Activated CD4-positive, alpha-beta T cell treated with anti-CD3 and anti-CD28 coated beads, Interleukin-2, amount 10 ng/mL, durations not matched to agents 7 days and 5 days (primary cell): ENCODE measurements around the gene NTRK1. TPM values are rescaled to one million over a fixed set of nuclear protein-coding genes. Genes with fewer than 3 reads are reported as not detected.
A peak's percentile ranks its signal among the peaks of the same experiment; 100 is the strongest.

ENCODE experiments used
- CTCF ChIA-PET: fragments of 350-600 bp; sonication (Branson Sonifier 250); formaldehyde crosslinking; loops from one replicate; lab custom pipeline; 2021; ENCODE audit warnings: antibody characterized with exemption; lab: Charles Lee
- POLR2A ChIA-PET: fragments of 350-600 bp; sonication (Branson Sonifier 250); formaldehyde crosslinking; loops from one replicate; lab custom pipeline; 2021; ENCODE audit warnings: antibody characterized with exemption; lab: Charles Lee
- DNase-seq: peaks from one replicate; pipeline ENCODE4 v3.0.0-alpha.2; 2020
- H3K27ac Mint-ChIP-seq: one replicate; pipeline ENCODE4 v1.8.0; 2021; ENCODE audit warnings: mild to moderate bottlenecking, moderate library complexity, mixed read lengths
- H3K27me3 Mint-ChIP-seq: one replicate; pipeline ENCODE4 v1.8.0; 2021; ENCODE audit warnings: mixed read lengths
- H3K36me3 Mint-ChIP-seq: one replicate; pipeline ENCODE4 v1.8.0; 2021; ENCODE audit warnings: low read depth, mixed read lengths
- H3K4me1 Mint-ChIP-seq: one replicate; pipeline ENCODE4 v1.8.0; 2021; ENCODE audit warnings: mixed read lengths
- H3K4me3 Mint-ChIP-seq: one replicate; pipeline ENCODE4 v1.8.0; 2021; ENCODE audit warnings: mild to moderate bottlenecking, moderate library complexity, mixed read lengths
- H3K9me3 Mint-ChIP-seq: one replicate; pipeline ENCODE4 v1.8.0; 2021; ENCODE audit warnings: mixed read lengths
- total RNA-seq, 2 experiments: library from RNA; stranded (reverse); gene quantifications; one replicate each; pipeline ENCODE4 v1.2.3, GENCODE V29; 2021

NTRK1 gene
- 1 to 10 TPM; 1.9 to 2.0 TPM for total RNA-seq

DNA sequence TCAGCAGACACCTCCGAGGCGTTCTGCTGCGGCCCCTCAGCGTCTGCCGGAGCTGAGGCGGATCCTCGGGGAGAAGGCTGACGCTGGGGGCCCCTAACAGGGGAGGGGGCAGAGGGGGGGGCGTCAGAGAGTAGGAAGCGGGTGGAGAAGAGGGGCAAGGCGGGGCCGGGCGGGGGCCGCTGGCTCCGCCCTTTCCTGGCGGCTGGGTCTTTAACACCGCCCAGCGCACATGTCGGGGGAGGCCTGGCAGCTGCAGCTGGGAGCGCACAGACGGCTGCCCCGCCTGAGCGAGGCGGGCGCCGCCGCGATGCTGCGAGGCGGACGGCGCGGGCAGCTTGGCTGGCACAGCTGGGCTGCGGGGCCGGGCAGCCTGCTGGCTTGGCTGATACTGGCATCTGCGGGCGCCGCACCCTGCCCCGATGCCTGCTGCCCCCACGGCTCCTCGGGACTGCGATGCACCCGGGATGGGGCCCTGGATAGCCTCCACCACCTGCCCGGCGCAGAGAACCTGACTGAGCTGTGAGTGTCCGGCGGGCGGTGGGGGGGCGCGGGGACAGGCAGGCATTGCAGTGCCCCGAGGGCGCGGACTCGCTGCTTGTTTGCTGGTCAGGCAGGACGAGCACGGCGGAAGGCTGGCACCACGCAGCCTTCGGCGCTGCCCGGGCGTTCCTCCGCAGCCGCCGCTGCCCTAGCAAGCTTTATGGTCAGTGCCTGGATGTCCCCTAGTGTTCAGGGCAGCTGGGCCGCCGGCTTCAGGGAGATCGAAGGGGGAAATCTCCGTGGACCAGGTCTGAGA lies at the start of gene NTRK1:
NTRK1 (plus strand) TSS at position 238 of the 796 bp plus-strand sequence; CDS start at position 308, 70 bp downstream.
- peaks cover 43% of the 10 kb centered on the region for H3K27me3 Mint-ChIP-seq

DNA sequence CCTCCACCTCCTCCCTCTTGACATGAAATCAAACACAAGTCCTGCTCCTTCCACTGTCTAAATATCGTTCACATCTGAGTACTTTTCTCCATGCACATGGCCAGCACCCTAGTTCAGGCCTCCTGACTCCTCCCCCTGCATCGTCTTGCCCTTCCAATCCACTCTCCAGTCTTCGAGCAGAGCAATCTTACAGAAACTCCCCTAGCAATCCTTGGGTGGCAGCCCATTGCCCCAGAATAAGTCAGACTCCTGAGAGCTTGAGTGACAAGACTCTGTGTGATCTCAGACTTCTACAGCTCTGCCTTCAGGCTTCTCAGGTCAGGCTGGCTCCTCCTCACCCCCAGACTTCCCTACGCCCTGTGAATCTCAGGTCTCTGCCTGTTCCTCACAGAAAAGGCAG lies 49.5 kb upstream of the NTRK1 start:
- no peak for DNase-seq
- Mint-ChIP-seq H3K4me1 (peaks cover 86% of the 10 kb centered on the region), H3K27ac (peak overlapping the region; percentile 16)

More for the DNA sequence above, at the start of gene NTRK1:
- ChIA-PET CTCF (interaction anchor here (1.2 to 13.0 kb wide), 25 partner anchors 11 to 218 kb away, joined by 3 to 247 read pairs (median 8); partner anchors contain the start of genes CRABP2, HDGF, ISG20L2 and METTL25B), POLR2A (interaction anchor here (1.0 to 1.1 kb wide), 2 partner anchors 63 to 109 kb away, joined by 3 read pairs; no protein-coding TSS in a partner anchor)
- peak; percentile 66 for DNase-seq
- Mint-ChIP-seq H3K9me3 (no peaks in the 10 kb centered on the region), H3K4me1 (peaks cover 52% of the 10 kb centered on the region), H3K4me3 (peak within 1 kb of the TSS; percentile 61), H3K27ac (no peak within 1 kb of the TSS), H3K36me3 (no peaks in the 10 kb centered on the region)

DNA sequence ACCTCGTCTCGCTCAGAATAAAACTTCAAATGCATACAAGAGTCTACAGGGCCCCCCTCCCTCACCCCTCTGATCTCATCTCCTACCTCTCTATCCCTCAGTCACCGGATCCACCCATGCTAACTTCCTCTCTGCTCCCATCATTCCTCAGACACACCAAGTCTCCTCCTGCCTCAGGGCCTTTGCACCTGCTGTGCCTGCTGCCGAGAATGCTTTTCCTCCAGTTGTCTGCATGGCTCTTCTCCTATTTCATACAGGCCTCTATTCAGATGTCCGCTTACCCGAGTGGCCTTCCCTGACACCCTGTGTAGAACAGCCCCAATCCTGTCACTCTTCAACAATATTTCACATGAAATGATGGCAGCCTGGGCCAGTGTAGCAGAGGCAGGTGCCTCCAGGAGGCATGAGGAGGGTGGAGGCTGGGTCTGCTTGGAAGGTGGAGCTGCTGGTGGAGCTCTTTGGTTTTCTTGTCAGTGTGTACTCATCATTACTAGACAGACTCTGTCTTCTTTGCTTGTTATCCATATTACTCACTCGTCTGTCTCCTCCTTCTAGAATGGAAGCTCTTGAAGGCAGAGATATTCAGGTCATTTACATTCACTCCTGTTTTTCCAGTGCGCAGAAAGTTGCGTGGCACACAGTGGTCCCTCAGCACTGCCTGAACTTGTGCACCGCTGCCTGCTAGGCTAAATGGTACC lies 48.2 kb upstream of the NTRK1 start:
- Mint-ChIP-seq H3K4me1 (peaks cover 89% of the 10 kb centered on the region), H3K27me3 (no peaks in the 10 kb centered on the region), H3K4me3 (no peak overlapping the region), H3K9me3 (no peaks in the 10 kb centered on the region), H3K36me3 (peaks cover 59% of the 10 kb centered on the region), H3K27ac (peak overlapping the region; percentile 72)
- CTCF ChIA-PET, result interaction anchor here (1.0 to 21.9 kb wide), 8 partner anchors 10 to 86 kb away, joined by 3 to 247 read pairs (median 7); partner anchors contain the start of genes INSRR and NTRK1
- POLR2A ChIA-PET, result interaction anchor here (0.6 kb wide), 1 partner anchor 106 kb away, joined by 5 read pairs; no protein-coding TSS in a partner anchor
- DNase-seq, result no peak

More for the DNA sequence above, 49.5 kb upstream of the NTRK1 start:
- H3K36me3 Mint-ChIP-seq, result peaks cover 67% of the 10 kb centered on the region
- POLR2A ChIA-PET, result no interaction called here
- H3K27me3 Mint-ChIP-seq, result no peaks in the 10 kb centered on the region
- H3K9me3 Mint-ChIP-seq, result no peaks in the 10 kb centered on the region
- H3K4me3 Mint-ChIP-seq, result no peak overlapping the region
- CTCF ChIA-PET, result interaction anchor here (1.2 to 21.9 kb wide), 3 partner anchors 11 to 48 kb away, joined by 3 to 247 read pairs (median 4); partner anchors contain the start of genes INSRR and NTRK1

DNA sequence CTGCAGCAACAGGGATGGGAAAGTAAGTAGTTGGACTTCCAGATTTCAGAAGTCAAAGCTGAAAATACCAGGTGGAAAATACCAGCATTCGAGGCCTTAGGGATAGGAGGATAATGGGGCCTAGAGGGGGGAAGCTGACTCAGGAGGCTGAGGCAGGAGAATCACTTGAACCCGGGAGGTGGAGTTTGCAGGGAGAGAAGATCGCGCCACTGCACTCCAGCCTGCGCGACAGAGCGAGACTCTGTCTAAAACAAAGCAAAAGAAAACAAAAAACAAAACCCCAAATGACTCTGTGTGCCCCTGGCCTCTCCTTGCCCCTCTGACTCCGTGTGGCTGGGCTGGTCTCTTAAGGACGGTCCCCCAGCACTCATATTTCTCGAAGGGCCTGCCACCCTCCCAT lies 47.4 kb upstream of the NTRK1 start:
- ChIA-PET CTCF (interaction anchor here (0.9 to 21.9 kb wide), 8 partner anchors 11 to 87 kb away, joined by 4 to 247 read pairs (median 8); partner anchors contain the start of genes INSRR, ISG20L2, METTL25B and NTRK1), POLR2A (interaction anchor here (1.0 kb wide), 1 partner anchor 46 kb away, joined by 4 read pairs; no protein-coding TSS in a partner anchor)
- Mint-ChIP-seq H3K9me3 (no peaks in the 10 kb centered on the region), H3K36me3 (peaks cover 50% of the 10 kb centered on the region), H3K27me3 (no peaks in the 10 kb centered on the region), H3K4me1 (peaks cover 86% of the 10 kb centered on the region), H3K27ac (peak overlapping the region; percentile 99), H3K4me3 (peak overlapping the region; percentile 80)
- DNase-seq, result no peak

DNA sequence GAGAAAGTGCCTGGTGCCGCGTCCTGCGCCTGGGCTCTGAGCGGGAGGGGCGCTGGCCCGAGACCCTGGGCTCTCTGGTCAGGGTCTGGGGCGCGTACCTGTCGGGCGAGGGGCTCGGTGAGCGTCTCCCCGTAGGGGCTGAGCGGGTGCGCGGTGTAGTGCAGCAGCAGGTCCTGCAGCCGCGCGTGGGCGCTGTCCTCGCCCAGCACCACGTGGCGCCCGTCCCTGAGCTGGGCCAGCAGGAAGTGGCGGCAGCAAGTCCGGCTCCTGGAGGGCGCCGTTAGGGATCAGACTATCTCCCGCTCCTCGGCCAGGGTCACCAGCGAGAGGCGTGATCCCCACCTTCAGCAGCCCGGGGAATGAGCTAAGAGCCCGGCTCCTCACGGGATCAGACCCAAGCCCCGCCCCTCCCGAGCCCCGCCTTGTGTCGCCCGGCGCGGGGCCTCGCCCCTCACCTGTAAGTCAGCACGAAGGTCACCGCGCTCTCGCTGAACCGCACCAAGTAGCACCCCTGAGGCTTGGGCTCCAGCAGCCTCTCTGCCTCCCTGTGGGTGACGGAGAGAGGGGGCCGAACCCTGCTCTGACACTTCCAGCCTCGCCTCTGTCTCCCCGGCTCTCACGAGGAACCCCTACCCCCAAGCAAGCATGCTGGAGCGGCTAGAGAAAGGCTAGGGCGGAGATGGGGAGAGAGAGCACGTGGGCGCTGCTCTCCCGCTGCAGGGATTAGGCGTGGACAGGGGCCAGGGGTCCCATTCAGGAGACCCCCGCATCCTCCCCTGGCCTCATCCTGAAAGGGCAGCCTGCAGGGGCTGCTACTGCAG lies 46.7 kb upstream of the NTRK1 start:
- Mint-ChIP-seq H3K27me3 (no peaks in the 10 kb centered on the region), H3K4me1 (peaks cover 81% of the 10 kb centered on the region), H3K4me3 (peak overlapping the region; percentile 80), H3K27ac (peak overlapping the region; percentile 99), H3K9me3 (no peaks in the 10 kb centered on the region), H3K36me3 (peaks cover 48% of the 10 kb centered on the region)
- ChIA-PET POLR2A (interaction anchor here (0.8 to 1.0 kb wide), 2 partner anchors 11 to 46 kb away, joined by 3 to 4 read pairs; no protein-coding TSS in a partner anchor), CTCF (interaction anchor here (0.6 to 21.9 kb wide), 16 partner anchors 12 to 461 kb away, joined by 3 to 247 read pairs (median 4); partner anchors contain the start of genes INSRR, ISG20L2, METTL25B and MRPL24)
- DNase-seq, result peak; percentile 74

DNA sequence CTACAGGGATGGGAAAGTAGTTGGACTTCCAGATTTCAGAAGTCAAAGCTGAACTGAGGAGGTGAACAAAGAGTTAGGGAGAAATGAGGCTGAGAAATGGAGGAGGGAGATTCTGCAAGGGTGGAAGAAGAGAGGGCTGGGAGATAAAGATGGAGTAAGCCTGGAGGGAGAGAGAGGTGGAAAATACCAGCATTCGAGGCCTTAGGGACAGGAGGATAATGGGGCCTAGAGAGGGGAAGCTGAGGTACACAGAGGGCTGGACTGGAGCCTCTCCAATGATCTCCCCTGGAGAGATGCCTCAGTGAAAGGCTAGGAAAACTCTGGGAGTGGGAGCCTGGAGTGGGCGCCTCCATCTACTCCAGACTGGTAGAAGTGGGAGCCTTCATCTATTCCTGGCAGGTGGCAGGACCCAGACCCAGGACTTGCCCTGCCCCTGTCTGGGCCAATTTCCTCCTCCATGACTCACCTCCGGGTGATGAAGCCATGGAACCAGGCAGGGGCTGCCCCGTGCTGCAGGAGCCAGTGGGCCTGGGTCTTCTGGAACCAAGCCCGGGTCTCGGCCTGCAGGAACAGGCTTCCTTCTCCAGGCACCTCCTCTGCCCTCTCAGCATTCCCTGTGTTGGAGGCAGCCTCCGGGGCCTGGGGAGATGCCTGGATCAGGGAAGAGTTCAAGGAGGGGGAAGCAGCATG lies 45.9 kb upstream of the NTRK1 start:
- H3K27me3 Mint-ChIP-seq, result no peaks in the 10 kb centered on the region
- ChIA-PET POLR2A (interaction anchor here (0.8 kb wide), 1 partner anchor 12 kb away, joined by 3 read pairs; no protein-coding TSS in a partner anchor), CTCF (interaction anchor here (0.6 to 21.9 kb wide), 15 partner anchors 9 to 462 kb away, joined by 3 to 247 read pairs (median 4); partner anchors contain the start of genes INSRR, ISG20L2, METTL25B and MRPL24)
- H3K27ac Mint-ChIP-seq, result peak overlapping the region; percentile 99
- no peak for DNase-seq
- no peaks in the 10 kb centered on the region for H3K9me3 Mint-ChIP-seq
- peaks cover 46% of the 10 kb centered on the region for H3K36me3 Mint-ChIP-seq
- peak overlapping the region; percentile 80 for H3K4me3 Mint-ChIP-seq
- H3K4me1 Mint-ChIP-seq, result peaks cover 78% of the 10 kb centered on the region

DNA sequence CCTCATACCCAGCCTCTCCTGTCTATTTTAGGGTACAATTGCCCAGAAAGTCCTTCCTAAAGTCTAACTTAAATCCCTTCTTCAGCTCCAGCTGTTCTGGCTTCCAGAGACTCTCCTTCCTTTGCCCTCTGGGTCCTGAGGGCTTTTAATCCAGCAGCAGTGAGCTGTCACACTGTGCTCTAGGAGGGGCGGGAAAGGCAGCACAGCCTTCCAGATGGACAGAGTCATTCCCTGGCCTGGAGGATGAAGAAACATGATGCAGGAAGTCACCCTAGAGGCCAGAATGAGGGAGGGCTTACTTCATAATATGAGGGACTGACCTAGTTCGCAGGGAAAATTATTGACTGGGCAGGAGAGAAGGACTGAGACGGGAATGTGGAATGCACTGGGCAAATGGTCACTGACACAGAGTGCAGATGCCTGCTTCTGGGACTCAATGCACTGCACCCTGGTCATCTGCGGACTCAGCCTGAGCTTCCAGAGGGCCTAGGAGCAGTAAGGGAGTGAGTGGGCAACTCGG lies 45.3 kb upstream of the NTRK1 start:
- H3K36me3 Mint-ChIP-seq, result peaks cover 45% of the 10 kb centered on the region

DNA sequence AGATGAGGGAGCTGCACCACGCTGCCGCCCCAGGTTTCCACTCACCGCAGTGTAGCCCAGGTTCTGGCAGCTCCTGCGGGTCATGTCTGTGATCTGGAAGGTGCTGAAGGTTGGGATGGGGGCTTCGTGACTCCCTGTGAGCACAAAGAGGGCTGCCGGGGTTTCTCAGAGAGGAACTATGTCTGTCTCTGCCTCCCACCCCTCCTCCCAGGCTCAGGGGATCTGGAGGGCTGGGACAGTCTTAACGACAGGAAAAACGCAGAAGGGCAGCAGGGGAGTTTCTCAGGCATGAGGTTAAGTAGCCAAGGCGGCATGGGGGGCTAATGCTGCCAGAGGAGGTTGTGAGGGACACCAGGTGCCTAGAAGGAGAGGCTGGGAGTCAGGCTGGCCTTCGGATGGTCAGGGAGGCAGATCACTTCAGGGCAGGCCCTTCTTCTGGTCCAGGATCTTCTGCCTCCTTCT lies 44.7 kb upstream of the NTRK1 start:
- Mint-ChIP-seq H3K4me1 (peaks cover 72% of the 10 kb centered on the region), H3K9me3 (no peaks in the 10 kb centered on the region), H3K4me3 (peak overlapping the region; percentile 80), H3K27me3 (peaks cover 4% of the 10 kb centered on the region), H3K27ac (peak overlapping the region; percentile 99), H3K36me3 (peaks cover 44% of the 10 kb centered on the region)
- ChIA-PET POLR2A (interaction anchor here (1.4 kb wide), 1 partner anchor 32 kb away, joined by 4 read pairs; no protein-coding TSS in a partner anchor), CTCF (interaction anchor here (0.5 to 3.5 kb wide), 11 partner anchors 9 to 127 kb away, joined by 3 to 14 read pairs (median 3); partner anchors contain the start of gene INSRR)
- DNase-seq, result no peak

More for the DNA sequence above, 45.3 kb upstream of the NTRK1 start:
- peak overlapping the region; percentile 80 for H3K4me3 Mint-ChIP-seq
- H3K27me3 Mint-ChIP-seq, result no peaks in the 10 kb centered on the region
- H3K4me1 Mint-ChIP-seq, result peaks cover 74% of the 10 kb centered on the region
- peak overlapping the region; percentile 99 for H3K27ac Mint-ChIP-seq
- H3K9me3 Mint-ChIP-seq, result no peaks in the 10 kb centered on the region
- ChIA-PET POLR2A (interaction anchor here (1.4 kb wide), 1 partner anchor 33 kb away, joined by 4 read pairs; no protein-coding TSS in a partner anchor), CTCF (interaction anchor here (0.5 to 21.9 kb wide), 10 partner anchors 9 to 126 kb away, joined by 3 to 247 read pairs (median 4); partner anchors contain the start of genes INSRR and NTRK1)
- DNase-seq, result no peak

DNA sequence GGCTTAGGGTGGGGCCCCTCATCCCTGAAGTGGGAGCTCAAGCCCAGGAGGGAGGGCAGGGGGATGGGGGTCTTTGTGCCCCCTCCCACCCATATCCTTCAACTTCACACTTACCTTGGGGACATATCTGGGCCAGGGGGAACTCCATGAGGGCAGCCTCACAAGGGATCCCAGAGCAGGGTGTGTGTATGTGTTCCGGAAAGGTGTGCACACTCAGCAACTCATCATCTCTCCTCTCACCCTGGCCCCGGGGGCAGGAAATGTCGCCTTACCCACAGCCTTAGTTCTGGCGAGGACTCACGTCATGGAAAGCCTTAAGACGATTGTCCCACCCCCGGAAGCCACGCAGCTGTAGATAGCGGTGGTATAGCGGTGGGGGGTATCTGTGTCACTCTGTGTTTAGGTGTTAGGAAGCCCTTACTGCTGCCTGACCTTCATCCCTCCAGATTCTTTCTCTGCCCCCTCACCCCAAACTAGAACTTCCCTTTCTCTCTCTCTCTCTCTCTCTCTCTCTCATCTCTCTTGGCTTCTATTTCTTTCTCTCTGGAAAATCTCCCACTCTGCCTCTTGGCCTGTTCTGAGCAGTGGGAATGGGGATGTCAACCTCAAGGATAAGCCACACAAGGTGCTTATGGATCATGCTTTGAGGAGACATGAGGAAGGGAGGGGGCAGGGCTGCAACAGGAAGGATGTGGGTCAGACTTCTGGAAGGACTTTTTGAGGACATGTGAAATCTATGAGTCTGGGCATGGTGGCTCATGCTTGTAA lies 43.9 kb upstream of the NTRK1 start, which contains the start of gene SH2D2A:
SH2D2A (minus strand) TSS at position 288 of the 768 bp plus-strand sequence; CDS start at position 148, 140 bp downstream.
- Mint-ChIP-seq H3K4me3 (peak within 1 kb of the TSS; percentile 80), H3K9me3 (no peaks in the 10 kb centered on the region), H3K4me1 (peaks cover 70% of the 10 kb centered on the region), H3K36me3 (peaks cover 37% of the 10 kb centered on the region), H3K27me3 (peaks cover 4% of the 10 kb centered on the region), H3K27ac (peak within 1 kb of the TSS; percentile 99)
- CTCF ChIA-PET, result interaction anchor here (0.6 to 3.5 kb wide), 11 partner anchors 9 to 718 kb away, joined by 3 to 14 read pairs (median 4); partner anchors contain the start of gene INSRR
- POLR2A ChIA-PET, result interaction anchor here (1.4 kb wide), 1 partner anchor 32 kb away, joined by 4 read pairs; no protein-coding TSS in a partner anchor
- peak; percentile 97 for DNase-seq
